ENCODE results near the gene CAMTA2.

Gene CAMTA2

DNA sequence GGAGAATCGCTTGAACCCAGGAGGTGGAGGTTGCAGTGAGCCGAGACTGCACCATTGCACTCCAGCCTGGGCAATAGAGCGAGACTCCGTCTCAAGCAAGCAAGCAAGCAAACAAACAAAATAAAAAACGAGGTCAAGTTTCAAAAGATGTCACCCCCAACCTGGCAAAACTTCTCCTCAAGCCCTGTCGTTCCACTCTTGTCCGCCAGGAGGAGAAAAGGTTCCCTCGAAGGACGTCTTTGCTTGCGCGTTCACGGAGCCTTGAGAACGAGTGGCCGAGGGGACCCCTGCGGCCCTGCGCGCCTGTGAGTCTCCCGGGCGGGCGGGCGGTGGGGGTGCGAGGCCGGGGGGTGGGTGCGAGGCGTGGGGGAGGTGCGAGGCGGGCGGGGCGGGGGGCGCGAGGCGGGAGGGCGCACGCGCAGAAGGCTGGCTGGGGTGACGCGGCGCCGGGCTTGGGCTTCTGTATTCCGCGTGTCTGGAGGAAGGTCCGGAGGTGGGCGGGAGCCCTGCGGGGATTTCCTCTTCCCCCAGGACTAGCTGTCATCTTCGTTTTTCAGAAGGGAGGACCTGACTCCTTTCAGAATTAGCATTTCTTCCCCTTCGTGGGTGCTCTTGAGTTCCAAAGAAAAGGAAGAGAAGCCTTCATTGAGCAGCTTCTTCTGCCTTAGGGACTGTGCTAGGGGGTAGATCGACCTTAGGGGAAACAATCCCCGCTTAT lies 44.0 kb upstream of the CAMTA2 start:
- TF ChIP-seq, protein P1, sequence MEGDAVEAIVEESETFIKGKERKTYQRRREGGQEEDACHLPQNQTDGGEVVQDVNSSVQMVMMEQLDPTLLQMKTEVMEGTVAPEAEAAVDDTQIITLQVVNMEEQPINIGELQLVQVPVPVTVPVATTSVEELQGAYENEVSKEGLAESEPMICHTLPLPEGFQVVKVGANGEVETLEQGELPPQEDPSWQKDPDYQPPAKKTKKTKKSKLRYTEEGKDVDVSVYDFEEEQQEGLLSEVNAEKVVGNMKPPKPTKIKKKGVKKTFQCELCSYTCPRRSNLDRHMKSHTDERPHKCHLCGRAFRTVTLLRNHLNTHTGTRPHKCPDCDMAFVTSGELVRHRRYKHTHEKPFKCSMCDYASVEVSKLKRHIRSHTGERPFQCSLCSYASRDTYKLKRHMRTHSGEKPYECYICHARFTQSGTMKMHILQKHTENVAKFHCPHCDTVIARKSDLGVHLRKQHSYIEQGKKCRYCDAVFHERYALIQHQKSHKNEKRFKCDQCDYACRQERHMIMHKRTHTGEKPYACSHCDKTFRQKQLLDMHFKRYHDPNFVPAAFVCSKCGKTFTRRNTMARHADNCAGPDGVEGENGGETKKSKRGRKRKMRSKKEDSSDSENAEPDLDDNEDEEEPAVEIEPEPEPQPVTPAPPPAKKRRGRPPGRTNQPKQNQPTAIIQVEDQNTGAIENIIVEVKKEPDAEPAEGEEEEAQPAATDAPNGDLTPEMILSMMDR (IDR thresholded peaks at IDR 0.05): peak; percentile 59

DNA sequence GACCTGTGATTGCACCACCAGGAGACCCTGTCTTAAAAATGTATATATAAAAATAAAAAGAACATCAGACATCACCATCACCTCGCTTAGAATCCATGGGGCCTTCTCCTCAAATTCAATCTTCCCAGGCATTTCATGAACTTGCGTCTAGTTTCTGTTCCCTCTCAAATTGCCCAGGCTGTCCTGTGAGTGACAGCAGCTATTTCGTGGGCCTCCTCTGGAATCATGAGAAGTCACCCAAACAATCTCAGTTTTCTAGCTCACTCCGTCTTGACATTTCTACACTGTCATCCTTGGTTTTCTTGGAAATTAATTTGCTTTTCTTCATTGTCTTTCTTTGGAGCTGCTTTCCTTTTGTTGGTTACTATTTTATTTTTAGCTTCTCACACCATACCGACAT lies 40.4 kb upstream of the CAMTA2 start:
- TF ChIP-seq, protein P1 (IDR thresholded peaks at IDR 0.05): no peak

DNA sequence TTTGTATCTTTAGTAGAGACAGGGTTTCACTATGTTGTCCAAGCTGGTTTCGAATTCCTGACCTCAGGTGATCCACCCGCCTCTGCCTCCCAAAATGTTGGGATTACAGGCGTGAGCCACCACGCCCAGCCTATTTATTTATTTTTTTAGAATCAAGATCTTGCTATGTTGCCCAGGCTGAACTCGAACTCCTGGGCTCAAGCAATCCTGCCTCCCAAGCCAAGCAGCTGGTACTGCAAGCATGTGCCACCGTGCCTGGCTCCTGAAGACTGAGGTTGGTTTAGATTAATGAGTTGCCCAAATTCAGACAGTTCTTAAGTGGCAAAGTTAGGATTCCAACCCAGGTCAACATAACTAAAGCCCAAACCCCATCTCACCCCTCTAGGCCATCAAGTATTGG lies 39.8 kb upstream of the CAMTA2 start:
- TF ChIP-seq, protein P1 (IDR thresholded peaks at IDR 0.05): no peak

DNA sequence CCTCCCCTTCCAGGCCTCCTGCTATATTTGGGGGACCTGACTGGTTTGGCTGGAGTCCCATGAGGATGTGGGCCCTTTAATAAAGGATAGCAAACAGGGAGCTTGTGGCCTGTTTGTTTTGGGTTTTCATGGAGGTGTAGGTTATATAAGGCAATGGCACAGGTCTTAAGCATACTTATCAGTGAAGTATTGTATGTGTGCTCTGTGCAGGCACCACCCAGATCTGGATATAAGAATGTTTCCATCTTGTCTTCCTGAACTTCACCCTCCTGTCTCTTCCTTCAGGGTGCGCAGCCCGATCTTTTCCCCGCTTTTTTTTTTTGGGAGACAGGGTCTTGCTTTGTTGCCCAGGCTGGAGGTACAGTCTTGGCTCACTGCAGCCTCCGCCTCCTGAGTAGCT lies 37.1 kb upstream of the CAMTA2 start:
- TF ChIP-seq, protein P1 (IDR thresholded peaks at IDR 0.05): no peak

DNA sequence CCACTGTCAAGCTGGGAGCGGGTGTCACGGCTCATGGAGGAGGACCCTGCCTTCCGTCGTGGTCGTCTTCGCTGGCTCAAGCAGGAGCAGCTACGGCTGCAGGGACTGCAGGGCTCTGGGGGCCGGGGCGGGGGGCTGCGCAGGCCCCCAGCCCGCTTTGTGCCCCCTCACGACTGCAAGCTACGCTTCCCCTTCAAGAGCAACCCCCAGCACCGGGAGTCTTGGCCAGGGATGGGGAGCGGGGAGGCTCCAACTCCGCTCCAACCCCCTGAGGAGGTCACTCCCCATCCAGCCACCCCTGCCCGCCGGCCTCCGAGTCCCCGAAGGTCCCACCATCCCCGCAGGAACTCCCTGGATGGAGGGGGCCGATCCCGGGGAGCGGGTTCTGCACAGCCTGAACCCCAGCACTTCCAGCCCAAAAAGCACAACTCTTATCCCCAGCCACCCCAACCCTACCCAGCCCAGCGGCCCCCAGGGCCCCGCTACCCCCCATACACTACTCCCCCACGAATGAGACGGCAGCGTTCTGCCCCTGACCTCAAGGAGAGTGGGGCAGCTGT lies 36.2 kb upstream of the CAMTA2 start:
- TF ChIP-seq, protein P1 (IDR thresholded peaks at IDR 0.05): no peak

DNA sequence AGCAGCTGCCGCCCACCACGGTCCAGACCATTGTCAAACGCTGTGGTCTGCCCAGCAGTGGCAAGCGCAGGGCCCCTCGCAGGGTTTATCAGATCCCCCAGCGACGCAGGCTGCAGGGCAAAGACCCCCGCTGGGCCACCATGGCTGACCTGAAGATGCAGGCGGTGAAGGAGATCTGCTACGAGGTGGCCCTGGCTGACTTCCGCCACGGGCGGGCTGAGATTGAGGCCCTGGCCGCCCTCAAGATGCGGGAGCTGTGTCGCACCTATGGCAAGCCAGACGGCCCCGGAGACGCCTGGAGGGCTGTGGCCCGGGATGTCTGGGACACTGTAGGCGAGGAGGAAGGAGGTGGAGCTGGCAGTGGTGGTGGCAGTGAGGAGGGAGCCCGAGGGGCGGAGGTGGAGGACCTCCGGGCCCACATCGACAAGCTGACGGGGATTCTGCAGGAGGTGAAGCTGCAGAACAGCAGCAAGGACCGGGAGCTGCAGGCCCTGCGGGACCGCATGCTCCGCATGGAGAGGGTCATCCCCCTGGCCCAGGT lies 34.8 kb upstream of the CAMTA2 start:
- TF ChIP-seq, protein P1 (IDR thresholded peaks at IDR 0.05): no peak

DNA sequence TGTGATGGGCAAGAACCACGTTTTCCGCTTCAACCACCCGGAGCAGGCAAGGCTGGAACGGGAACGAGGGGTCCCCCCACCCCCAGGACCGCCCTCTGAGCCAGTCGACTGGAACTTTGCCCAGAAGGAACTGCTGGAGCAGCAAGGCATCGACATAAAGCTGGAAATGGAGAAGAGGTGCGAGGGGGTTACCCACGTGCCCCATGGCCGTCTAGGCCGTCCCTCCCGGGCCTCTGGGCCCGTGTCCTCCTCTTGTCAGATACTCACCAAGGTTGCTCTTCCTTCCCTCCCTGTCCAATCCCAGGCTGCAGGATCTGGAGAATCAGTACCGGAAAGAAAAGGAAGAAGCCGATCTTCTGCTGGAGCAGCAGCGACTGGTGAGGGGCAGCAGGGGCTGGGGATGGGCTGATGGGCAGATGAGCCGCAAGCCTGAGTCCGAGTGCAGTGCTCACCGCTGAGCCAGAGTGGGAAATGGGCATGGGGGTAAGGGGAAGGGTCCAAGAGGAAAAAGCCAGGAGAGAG lies 33.1 kb upstream of the CAMTA2 start:
- TF ChIP-seq, protein P1 (IDR thresholded peaks at IDR 0.05): no peak

Data from LNCAP (cell line).